ENCODE data around the gene AADACL4.

AADACL4 gene

DNA sequence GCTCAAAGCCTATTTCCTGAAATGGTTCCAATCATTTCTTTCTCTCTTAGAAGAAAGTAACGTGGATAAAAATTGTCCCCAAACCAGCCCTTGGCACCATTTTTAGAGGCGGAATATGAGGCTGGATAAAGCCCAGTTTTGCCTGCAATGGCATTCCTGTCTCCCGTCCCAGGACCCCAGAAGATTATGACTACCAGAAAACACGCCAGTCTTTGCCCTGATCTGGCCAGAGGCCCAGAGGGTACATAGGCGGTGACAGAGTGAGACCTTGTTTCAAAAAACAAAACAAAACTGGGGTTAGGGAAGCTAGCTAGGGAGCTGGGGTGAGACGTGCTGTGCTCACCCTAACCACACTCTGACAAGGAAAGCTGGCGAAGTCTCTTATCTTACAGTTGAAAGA is at the start of gene AADACL4:
AADACL4 (plus strand) TSS at position 301 of the 400 bp plus-strand sequence. CDS start 462 bp downstream, outside the sequence.
- no peak for DNase-seq (ENCODE audit: low read depth in 1 of 2, low spot score in 1 of 2)

DNA sequence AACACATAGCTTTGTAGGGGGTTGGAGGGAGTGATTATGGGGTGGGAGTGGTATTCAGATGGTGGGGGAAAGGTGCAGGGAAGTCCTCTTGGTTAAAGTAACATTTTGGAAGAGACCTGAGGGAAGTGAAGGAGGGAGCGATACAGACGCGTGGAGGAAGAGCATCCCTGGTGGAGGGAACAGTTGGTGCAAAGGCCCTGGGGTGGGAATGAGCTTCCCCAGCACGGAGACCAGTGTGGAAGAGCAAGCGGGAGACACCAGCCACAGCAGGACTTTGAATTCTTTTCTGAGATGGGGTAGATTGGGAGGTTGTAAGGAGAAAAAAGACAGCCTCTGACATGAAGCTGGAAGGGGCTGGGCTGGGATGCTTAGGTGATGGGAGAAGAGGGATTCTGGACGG is 49.4 kb upstream of the AADACL4 start:
- DNase-seq (ENCODE audit: low read depth in 1 of 2, low spot score in 1 of 2): no peak

DNA sequence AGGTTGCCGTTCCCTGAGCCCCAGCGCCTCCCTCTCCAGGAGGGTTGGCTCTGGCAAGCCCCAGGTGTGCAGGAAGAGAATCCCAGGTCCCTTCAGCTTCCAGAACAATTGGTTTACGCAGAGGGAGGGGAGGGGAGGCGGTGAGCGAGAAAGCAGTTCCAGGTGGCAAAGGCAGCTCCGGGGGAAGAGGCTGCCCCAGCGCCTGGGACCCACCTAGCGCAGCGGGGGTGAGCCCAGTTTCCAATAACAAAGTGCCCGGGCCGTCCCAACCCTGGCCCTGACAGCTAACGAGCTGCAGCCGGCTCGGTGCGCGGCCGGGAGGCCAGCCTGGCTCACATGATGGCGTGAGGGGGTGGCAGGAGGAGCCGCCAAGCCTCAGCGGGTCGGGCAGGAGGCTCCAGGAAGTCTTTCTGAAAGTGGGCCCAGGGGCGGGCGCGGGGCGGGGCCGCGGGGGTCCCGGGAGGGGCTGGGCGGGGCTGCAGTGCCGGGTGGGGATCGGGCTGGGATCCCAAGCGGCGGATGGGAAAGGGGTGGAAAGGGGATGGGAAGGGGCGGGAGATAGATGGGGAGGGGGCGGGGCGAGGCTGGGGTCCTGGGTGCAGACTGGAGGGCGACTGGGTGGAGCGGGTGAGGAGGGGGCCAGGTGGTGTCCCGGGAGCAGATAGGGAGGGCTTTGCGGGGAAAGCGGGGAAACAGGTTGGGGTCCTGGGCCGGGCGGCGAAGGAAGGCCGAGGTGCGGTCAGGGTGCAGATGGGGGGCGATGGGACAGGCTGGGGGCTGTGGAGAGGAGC is 48.7 kb upstream of the AADACL4 start:
- DNase-seq (ENCODE audit: low read depth in 1 of 2, low spot score in 1 of 2): no peak

DNA sequence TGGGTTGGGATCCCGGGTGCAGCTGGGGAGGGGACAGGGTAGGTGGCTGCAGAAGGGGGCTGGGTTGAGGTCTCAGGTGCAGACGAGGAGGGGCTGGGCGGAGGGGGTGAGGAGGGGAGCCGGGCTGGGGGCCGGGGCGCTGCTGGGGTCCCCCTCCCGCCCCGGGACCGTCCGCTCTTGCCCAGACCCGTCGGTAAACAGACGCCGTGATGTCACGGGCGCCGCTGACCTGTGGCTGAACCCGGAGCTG is 48.2 kb upstream of the AADACL4 start:
- no peak for DNase-seq (ENCODE audit: low read depth in 1 of 2, low spot score in 1 of 2)

DNA sequence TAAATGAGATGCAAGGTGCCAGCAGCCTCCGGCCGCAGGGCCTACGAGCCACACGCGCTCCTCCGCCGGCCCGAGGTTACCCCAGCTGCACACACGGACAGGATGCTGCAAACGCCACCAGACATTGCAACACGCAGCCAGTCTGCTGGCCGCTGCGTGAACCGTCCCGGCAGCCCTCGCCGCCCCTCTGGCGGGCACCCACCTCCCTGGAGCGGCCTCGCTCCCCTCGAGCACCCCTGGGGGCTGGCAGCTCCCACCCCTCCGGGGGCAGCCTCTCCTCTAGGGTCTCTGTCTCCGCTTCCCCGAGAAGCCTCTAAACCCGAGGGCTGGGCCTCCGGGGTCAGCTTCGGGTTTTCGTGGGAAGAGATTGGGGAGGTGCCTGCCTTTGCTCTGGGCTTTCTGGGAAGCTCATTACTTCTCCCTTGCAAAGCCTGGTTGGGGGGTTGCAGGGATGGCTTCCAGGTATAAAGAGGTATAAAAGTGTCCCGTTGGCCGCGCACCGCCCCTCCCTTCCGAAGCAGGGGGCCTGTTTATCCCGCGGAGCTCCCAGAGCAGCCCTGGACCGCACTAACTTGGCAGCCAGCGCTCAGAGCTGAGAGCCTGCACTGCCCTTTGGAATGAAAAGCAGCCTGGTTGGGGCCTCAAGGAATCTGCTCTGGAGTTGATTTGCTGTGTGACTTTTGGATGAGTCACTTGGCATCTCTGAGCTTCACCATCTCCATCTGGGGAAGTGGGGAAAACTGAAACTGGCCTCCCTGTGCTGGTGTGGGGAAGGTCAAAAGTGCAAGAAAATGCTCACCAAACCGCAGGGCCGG is 47.7 kb upstream of the AADACL4 start:
- no peak for DNase-seq (ENCODE audit: low read depth in 1 of 2, low spot score in 1 of 2)

DNA sequence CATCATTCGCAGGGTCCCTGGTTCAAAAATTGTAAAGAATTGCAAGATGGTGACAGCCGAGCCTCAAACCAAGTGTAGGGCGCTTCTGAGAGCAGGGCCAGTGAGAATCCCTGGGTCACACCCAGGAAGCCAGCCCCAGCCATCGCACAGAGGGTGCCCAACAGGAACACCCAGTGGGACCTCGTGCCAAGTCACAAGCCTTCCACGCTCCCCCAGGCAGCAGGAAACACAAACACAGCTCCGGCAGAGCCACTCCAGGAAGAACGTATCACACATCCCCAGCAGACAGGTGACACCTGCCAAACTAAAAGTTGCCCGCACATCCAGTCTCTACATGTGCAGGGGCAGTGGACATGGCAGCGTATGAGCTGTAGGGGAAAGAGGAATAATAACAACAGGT is 46.1 kb upstream of the AADACL4 start:
- no peak for DNase-seq (ENCODE audit: low read depth in 1 of 2, low spot score in 1 of 2)

DNA sequence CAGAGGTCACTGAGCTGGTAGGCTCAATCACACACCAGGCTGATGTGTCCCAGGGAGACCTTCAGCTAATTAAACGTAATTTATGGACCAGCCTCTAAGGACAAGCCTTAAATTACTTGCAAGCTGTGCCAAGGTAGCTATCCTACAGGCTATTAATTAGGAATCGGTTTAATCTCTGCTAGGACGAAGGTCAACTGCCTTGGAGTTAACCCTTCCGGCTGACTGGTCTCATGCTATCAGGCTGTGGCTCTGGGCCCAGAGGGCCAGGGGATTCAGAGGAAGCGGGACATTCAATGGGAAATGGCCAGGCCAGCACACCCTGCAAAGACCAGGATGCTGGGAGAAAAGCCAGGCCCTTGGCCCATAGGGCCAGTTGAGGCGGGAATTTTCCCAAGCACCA is 44.9 kb upstream of the AADACL4 start:
- DNase-seq (ENCODE audit: low read depth in 1 of 2, low spot score in 1 of 2): no peak

DNA sequence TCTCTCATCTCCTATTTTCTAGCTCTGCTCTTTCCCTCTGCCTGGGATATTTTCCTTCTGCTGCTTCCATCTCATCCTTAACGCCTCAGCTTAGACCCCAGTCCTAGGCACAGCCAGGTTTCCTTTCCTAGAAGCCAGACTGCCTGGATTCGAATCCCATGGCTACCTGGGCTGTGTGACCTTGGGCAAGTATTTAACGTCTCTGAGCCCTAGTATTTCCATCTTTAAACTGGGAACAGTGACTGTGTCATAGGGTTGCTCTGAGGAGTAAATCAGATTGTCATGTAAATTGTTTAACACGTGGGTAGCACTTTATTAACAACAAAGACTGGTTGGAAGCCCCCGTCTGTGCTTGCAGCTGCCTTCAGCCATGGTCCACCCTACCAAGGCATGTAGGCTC is 44.2 kb upstream of the AADACL4 start:
- no peak for DNase-seq (ENCODE audit: low read depth in 1 of 2, low spot score in 1 of 2)

DNA sequence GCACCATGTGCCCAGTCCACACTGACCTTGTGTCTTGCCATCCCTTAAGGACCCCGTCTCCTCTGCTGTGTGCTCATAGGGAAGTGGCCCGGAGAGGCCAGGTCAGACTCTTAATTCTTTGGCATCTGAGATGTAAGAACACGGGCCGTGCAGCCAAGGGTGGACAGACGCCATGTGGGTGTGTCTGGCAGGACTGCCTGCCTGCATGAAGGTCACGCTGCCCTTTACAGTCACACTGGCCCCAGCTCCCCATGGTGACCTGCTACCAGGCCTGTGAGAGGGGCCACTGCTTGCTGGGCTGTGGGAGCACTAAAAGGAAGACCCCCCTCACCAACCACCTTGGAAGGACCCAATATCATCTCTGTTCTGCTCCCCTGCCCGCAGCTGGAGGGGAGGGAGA is 43.5 kb upstream of the AADACL4 start:
- no peak for DNase-seq (ENCODE audit: low read depth in 1 of 2, low spot score in 1 of 2)

DNA sequence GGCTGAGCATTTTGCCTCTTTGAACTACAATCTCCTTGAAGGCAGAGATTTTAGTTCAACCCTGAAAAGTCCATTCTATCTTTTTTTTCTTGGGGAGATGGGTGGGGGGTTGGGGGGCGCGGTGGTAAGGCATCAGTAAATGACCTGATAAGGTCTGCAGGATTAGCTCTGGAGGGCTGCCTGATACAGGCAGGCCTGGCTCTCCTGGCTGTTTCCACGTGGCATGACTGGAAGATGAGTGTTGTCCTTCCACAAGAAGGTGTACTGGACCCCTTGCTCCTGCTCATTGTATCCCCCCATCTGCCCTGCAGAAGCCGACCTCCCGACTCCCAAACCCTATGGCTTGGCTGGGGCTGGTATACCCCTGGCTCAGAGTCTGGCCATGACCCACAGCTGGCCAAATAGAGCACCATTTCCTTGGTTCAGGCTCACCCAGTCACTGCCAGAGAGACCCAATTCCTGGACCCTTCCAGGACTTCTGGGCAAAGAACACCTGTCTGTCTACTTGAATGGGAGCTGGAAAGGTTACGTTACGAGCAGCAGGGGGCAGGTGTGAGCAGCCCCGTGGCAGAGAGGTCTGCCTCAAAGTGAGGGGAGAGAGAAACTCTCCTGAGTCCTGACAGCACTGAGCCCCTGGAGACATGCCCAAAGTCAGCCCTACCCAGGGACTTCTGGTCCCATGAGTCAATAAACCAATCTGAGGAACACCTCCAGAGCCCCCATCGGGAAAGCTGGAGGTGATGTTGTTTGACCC is 42.8 kb upstream of the AADACL4 start:
- peak in 1 of 2 donors; percentile 29 for DNase-seq (ENCODE audit: low read depth in 1 of 2, low spot score in 1 of 2)

DNA sequence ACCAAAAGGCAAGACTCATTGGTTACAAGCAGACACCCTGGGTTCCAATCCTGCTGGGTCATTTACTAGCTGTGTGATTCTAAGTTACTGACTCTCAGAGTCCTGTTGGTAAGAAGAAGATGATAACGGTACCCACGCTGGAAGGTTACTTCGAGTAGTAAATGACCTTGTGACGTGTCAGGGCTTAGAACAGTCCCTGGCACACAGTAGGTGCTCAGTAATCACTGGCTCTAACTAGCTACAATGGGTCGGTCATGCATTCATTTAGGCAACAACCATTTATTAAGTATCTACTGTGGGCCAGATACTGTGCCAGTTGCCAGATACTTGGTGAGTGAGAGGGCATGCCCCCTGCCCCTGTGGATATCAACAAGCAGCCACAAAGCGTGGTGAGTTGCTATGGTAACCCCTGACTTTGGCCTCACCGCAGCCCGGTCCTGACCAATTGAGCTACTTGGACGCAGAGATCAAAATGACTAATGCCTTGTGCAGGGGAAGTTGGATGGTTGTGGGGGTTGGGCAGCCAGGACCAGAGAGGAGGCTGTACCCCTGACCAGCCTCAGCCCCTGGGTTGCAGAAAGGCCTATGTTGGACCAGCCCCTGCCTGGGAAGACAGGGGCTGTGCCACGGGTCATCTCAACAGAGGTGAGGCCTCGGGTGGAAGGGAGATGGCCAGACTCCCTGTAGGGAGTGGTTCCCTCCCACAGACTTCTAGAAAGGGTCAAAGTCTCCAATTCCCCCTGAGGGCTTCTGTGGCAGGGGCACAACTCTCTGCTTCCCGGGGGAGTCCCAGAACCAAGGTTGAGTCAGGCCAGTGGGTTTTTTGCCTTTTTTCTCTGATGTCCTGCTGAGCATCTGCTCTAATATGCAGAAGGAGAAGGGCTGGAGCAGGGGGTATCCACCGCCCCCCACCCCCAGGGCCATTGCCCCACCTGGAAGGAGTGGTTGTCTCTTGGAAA is 41.9 kb upstream of the AADACL4 start:
- DNase-seq (ENCODE audit: low read depth in 1 of 2, low spot score in 1 of 2): no peak

DNA sequence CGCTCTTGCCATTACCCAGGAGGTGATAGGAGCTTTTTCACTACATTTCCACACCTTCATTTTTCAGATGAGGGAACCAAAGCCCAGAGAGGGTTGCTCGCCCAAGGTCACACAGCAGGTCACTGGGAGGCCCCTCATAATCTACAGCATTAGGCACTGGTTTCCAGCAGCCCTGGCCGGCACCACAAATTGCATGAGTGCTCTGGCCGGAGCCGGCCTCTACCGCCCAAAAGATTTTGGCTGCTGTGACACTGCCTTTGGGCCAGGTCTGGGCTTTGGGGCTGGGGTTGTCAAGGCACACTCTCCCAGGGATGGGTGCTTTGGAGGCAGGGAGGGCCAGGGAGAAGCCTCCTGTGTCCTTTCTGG is 41.2 kb upstream of the AADACL4 start:
- no peak for DNase-seq (ENCODE audit: low read depth in 1 of 2, low spot score in 1 of 2)

DNA sequence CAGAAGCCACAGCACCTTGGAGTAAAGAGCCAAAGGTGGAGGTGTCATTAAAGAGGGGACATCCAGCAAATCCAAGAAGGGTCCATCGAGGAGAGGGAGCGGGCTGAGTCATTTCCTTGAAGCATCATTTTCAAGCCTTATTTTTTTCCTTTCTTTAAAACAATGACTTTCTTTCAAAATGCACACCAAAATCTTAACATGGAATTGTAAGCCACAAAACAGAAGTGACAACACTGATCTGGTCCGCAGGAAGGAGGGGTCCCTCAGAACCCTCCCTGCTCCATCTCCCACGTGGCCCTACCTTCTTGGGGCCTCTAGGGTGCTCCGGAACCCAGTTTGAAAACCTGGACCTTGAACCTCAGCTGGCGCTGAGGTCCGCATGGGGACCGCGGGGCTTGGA is 40.7 kb upstream of the AADACL4 start:
- no peak for DNase-seq (ENCODE audit: low read depth in 1 of 2, low spot score in 1 of 2)

DNA sequence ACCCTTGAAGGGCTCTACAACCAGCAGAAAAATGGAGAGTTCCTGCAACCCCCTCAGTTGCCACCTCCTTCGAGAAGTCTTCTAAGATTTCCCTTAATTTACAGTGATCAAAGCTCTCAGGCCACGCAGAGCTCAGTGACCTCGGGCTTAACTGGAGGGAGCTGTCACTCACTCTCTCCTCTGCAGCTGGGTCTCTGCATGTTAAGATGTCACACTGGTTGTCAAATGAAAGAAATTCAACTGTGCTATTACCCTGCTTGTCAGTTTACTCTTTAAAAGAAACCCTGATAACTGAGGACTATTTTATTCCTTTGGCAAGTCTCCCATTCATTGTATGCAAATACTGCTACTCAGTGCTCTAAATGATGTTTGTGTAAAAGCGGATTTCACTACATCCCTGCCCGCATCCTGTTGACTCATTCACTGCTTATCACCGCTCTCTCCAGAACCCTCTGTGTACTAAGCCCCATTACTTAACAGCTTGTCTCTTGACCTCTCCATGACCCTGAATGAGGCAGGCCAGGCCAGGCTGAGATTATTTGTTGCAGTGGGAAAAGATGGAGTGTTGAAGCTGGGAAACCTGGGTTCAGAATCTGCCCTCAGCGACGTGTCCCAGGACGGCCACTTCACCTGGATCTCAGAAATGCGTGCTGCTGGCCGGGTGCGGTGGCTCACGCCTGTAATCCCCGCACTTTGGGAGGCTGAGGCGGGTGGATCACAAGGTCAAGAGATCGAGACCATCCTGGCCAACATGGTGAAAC is 39.6 kb upstream of the AADACL4 start:
- peak; percentile 26 to 51 for DNase-seq (ENCODE audit: low read depth in 1 of 2, low spot score in 1 of 2)

DNA sequence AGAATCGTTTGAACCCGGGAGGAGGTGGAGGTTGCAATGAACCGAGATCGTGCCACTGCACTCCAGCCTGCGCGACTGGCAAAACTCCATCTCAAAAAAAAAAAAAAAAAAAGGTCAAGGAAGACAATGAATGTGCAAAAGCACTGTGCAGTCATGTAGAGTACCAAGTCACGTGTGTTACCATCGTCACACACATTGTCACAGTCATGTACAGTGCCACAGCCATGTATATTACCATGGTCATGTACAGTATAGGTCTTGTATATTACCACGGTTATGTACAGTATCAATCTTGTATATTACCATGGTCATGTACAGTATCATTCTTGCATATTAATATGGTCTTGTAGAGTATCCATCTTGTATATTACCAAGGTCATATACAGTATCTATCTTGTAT is 38.9 kb upstream of the AADACL4 start:
- DNase-seq (ENCODE audit: low read depth in 1 of 2, low spot score in 1 of 2): no peak

DNA sequence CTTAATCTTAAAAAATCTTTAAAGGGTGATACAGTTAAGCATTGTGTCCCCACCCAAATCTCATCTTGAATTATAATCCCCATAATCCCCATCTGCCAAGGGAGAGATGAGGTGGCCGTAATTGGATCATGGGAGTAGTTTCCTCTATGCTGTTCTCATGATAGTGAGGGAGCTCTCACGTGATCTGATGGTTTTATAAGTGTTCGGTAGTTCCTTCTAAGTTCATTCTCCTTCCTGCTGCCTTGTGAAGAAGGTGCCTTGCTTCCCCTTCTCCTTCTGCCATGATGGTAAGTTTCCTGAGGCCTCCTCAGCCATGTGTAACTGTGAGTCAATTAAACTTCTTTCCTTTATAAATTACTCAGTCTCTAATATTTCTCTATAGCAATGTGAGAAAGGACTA is 36.6 kb upstream of the AADACL4 start:
- no peak for DNase-seq (ENCODE audit: low read depth in 1 of 2, low spot score in 1 of 2)

DNA sequence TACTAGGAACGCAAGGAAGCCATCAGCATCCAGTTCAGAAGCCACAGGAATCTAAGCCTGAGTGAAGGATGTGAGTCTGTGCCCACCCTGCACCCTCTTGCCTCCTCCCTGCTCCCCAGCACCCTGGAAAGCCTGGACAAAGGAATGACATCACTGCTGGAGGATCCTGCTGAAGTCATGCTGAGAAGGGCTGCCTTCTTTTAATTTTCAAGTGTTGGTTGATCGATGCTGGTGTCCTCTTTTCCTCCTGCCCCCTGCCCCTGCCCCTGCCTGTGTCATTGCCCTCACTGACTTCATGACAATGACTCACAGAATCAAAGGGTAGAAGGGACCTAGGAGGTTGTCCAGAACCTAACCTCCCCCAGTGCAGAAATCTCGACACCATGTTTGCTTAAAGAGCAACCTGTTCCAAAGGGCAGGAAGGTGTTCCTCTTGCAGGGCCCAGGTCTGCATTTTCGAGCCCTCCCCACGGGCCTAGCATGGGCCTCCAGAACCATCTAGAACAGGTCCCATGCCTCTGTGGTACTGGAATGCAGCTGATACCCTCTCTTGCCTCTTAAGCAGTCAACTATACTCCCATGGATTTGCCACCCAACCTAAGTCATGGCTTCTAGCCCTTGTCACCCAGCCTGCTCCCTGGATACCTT is 35.5 kb upstream of the AADACL4 start:
- no peak for DNase-seq (ENCODE audit: low read depth in 1 of 2, low spot score in 1 of 2)

DNA sequence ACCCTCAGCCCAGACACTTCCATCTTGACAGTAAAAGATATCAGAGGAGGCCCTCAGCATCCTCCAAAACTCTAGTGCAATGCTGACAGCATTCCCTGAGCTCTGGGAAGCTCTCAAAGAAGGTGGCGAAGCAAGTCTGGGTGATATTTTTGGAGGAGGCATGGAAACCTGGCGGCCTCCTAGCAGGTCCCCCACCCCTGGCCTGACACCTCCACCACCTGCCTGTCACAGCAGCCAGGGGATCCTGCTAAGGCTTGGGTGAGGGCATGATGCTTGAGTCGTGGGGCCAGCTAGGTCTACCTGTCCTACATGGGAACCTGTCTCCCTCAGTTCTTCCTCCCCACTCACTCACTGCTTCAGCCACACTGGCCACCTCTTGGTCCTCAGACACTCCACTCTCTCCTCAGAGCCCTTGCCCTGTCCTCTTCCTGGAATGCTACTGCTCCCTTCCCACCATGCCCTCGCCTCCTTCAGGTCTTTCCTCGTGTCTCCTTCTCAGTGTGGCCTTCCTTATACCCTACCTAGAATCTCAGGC is 34.3 kb upstream of the AADACL4 start:
- no peak for DNase-seq (ENCODE audit: low read depth in 1 of 2, low spot score in 1 of 2)

DNA sequence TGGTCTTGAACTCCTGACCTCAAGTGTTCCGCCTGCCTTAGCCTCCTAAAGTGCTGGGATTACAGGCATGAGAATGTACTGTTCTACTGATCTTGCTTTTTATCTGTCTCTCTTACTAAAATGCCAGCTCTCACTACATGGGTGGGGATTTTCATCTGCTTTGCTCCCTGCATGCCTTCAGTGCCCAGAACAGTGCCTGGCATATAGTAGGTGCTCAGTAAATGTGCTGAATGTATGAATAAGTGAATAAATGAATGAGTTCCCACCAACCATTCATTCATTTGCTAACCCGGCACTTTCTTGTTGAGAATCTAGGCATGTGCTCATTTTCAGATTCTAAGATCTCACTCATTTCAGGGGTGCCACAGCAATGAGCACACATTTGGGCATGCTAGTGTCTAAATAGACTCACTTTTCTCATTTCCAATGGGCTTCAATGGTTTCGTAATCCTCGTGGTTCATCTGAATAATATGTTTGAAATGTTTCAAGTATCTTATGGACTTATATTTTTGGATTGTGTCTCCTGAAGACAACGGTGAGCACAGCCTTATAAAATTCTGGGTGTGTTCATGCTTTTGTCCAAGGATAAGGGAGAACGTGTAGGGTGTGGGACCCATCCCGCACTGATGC is 33.5 kb upstream of the AADACL4 start:
- DNase-seq (ENCODE audit: low read depth in 1 of 2, low spot score in 1 of 2): no peak

Data from activated T-helper 1 cell treated with anti-CD3 and anti-CD28 coated beads, Interleukin-2, amount 50 U/mL, for 16 hours (primary cell).